ENCODE results near the gene RNF182.

- TF ChIP-seq, protein P1, sequence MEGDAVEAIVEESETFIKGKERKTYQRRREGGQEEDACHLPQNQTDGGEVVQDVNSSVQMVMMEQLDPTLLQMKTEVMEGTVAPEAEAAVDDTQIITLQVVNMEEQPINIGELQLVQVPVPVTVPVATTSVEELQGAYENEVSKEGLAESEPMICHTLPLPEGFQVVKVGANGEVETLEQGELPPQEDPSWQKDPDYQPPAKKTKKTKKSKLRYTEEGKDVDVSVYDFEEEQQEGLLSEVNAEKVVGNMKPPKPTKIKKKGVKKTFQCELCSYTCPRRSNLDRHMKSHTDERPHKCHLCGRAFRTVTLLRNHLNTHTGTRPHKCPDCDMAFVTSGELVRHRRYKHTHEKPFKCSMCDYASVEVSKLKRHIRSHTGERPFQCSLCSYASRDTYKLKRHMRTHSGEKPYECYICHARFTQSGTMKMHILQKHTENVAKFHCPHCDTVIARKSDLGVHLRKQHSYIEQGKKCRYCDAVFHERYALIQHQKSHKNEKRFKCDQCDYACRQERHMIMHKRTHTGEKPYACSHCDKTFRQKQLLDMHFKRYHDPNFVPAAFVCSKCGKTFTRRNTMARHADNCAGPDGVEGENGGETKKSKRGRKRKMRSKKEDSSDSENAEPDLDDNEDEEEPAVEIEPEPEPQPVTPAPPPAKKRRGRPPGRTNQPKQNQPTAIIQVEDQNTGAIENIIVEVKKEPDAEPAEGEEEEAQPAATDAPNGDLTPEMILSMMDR (conservative IDR thresholded peaks at IDR 0.05 in 1 of 2, IDR thresholded peaks at IDR 0.05 in 1 of 2; ENCODE audit: extremely low read depth in 1 of 2, insufficient read depth in 1 of 2, low read depth in 1 of 2, low read length in 2 of 2), result no peak
- TF ChIP-seq EZH2 (IDR thresholded peaks at IDR 0.05; ENCODE audit: borderline replicate concordance, low read length), result no peak
Observed at GRCh38 chr6:13881621-13882165, 43.1 kb upstream of the RNF182 start.

Data from mammary epithelial cell (primary cell).